DND-41 (cell line): Measurements from ENCODE around the gene SQSTM1.

Experiments
- ATAC-seq: fragments of 200-7000 bp; cut with Tn5 transposase; 3 replicates; pipeline ENCODE4 v1.9.1; 2021; ENCODE audit warnings: low read depth; ENCODE audit not compliant: insufficient read depth
- DNase-seq: peaks from one replicate; pipeline ENCODE4 v3.0.0-alpha.2; 2020
- H2AFZ ChIP-seq: 2 replicates; pipeline ENCODE4 v1.6.0; 2012; ENCODE audit warnings: low read depth, low read length
- H3K27ac ChIP-seq: 2 replicates; pipeline ENCODE4 v1.5.1; 2012; ENCODE audit warnings: low read length, inconsistent platforms
- H3K27me3 ChIP-seq: fragments of 200-600 bp; sonication (generic); 2 replicates; pipeline ENCODE4 v1.6.0; 2012; ENCODE audit warnings: low read length, mild to moderate bottlenecking, inconsistent platforms; ENCODE audit not compliant: insufficient read depth, poor library complexity
- H3K36me3 ChIP-seq: 2 replicates; pipeline ENCODE4 v1.5.1; 2012; ENCODE audit warnings: low read length, inconsistent platforms; ENCODE audit not compliant: insufficient read depth
- H3K4me1 ChIP-seq: 2 replicates; pipeline ENCODE4 v1.5.1; 2012; ENCODE audit warnings: mild to moderate bottlenecking, low read length; ENCODE audit not compliant: insufficient read depth
- H3K4me2 ChIP-seq: 2 replicates; pipeline ENCODE4 v1.6.0; 2012; ENCODE audit warnings: mild to moderate bottlenecking, moderate library complexity, low read length, inconsistent platforms; ENCODE audit not compliant: insufficient read depth
- H3K4me3 ChIP-seq, 2 experiments: fragments of 200-600 bp in 1 of 2; shearing (Covaris generic) in 1 of 2; 2 replicates each; pipeline ENCODE4 v1.5.1; 2012 to 2016; ENCODE audit warnings: inconsistent platforms in 2 of 2, low read length in 2 of 2, mild to moderate bottlenecking in 2 of 2, low read depth in 1 of 2, moderate library complexity in 1 of 2
- H3K79me2 ChIP-seq: 2 replicates; pipeline ENCODE4 v1.6.0; 2012; ENCODE audit warnings: low read length, inconsistent platforms; ENCODE audit not compliant: insufficient read depth
- H3K9ac ChIP-seq: 2 replicates; pipeline ENCODE4 v1.6.0; 2012; ENCODE audit warnings: low read depth, mild to moderate bottlenecking, inconsistent platforms, low read length, moderate library complexity
- H3K9me3 ChIP-seq: 2 replicates; pipeline ENCODE4 v1.5.1; 2012; ENCODE audit warnings: low read length, moderate library complexity, mild to moderate bottlenecking, inconsistent platforms; ENCODE audit not compliant: insufficient read depth, severe bottlenecking
- H4K20me1 ChIP-seq: 2 replicates; pipeline ENCODE4 v1.6.0; 2012; ENCODE audit warnings: low read length; ENCODE audit not compliant: insufficient read depth
- CTCF ChIP-seq: IDR thresholded peaks from 2 replicates; pipeline ENCODE4 v1.5.1; 2012; ENCODE audit warnings: borderline replicate concordance, low read length, moderate library complexity, mild to moderate bottlenecking; ENCODE audit not compliant: poor library complexity, severe bottlenecking; ENCODE audit errors: extremely low read depth
- EZH2 ChIP-seq: IDR thresholded peaks from 3 replicates; pipeline ENCODE4 v1.6.1; 2012; ENCODE audit warnings: borderline replicate concordance, low read depth, mild to moderate bottlenecking, moderate library complexity, low read length, inconsistent platforms; ENCODE audit not compliant: severe bottlenecking

Gene SQSTM1

GRCh38 chr5:179814090-179814489, 6.6 kb upstream of the SQSTM1 start:
- no peak for DNase-seq
- no peak for TF ChIP-seq CTCF
- TF ChIP-seq EZH2 = no peak
- no peaks in the 10 kb centered on the region for H3K27me3 ChIP-seq
- no peak overlapping the region for H3K4me3 ChIP-seq
- no peak overlapping the region for H3K9ac ChIP-seq
- ATAC-seq = no peak
- H4K20me1 ChIP-seq = no peaks in the 10 kb centered on the region
- no peaks in the 10 kb centered on the region for H3K4me1 ChIP-seq
- H3K36me3 ChIP-seq = peaks cover 15% of the 10 kb centered on the region
- H3K27ac ChIP-seq = no peak overlapping the region
- no peaks in the 10 kb centered on the region for H3K9me3 ChIP-seq
- no peaks in the 10 kb centered on the region for H3K79me2 ChIP-seq
- H2AFZ ChIP-seq = no peak overlapping the region
- no peak overlapping the region for H3K4me2 ChIP-seq

GRCh38 chr5:179815491-179816249, 5.0 kb upstream of the SQSTM1 start:
- DNase-seq (no peak), ATAC-seq (no peak)
- no peaks in the 10 kb centered on the region for H3K9me3 ChIP-seq
- peaks cover 11% of the 10 kb centered on the region for H3K4me1 ChIP-seq
- no peak overlapping the region for H2AFZ ChIP-seq
- H3K79me2 ChIP-seq = no peaks in the 10 kb centered on the region
- H4K20me1 ChIP-seq = no peaks in the 10 kb centered on the region
- H3K4me2 ChIP-seq = no peak overlapping the region
- H3K27me3 ChIP-seq = no peaks in the 10 kb centered on the region
- H3K4me3 ChIP-seq = no peak overlapping the region
- peaks cover 15% of the 10 kb centered on the region for H3K36me3 ChIP-seq
- H3K9ac ChIP-seq = no peak overlapping the region
- TF ChIP-seq EZH2 (no peak), CTCF (no peak)
- H3K27ac ChIP-seq = no peak overlapping the region

- DNase-seq = no peak
- Histone ChIP-seq H3K4me1 (peaks cover 11% of the 10 kb centered on the region), H3K9me3 (no peaks in the 10 kb centered on the region), H3K79me2 (peaks cover 4% of the 10 kb centered on the region), H2AFZ (no peak overlapping the region), H3K4me2 (no peak overlapping the region), H3K27me3 (no peaks in the 10 kb centered on the region), H3K9ac (no peak overlapping the region), H3K27ac (no peak overlapping the region), H3K4me3 (no peak overlapping the region), H3K36me3 (peaks cover 13% of the 10 kb centered on the region), H4K20me1 (no peaks in the 10 kb centered on the region)
- ATAC-seq = no peak
- TF ChIP-seq EZH2 (no peak), CTCF (no peak)
These were observed 4.3 kb upstream of the SQSTM1 start for GRCh38 chr5:179816401-179816795.
